Right lung (tissue), 5 donors: ENCODE results near the gene PNRC2. TPM values are rescaled to one million over a fixed set of nuclear protein-coding genes. Genes with fewer than 3 reads are reported as not detected.
"Not testable (repeated sequence)": the region's sequence is repeated elsewhere in the genome, so short reads cannot be mapped to it uniquely, and the experiment has no call there.

Experiments used
- DNase-seq, 2 donors: peaks; one replicate each; pipeline ENCODE4 v3.0.0-alpha.2; 2013
- polyA plus RNA-seq, 5 donors: library from polyadenylated mRNA; unstranded; fragments of 120-200 nt; gene quantifications; one replicate each; pipeline versions ENCODE4 v1.2.1 to v1.2.3, GENCODE V29; 2013; ENCODE audit warnings: inconsistent platforms in 1 of 5, low replicate concordance in 1 of 5; ENCODE audit not compliant: insufficient read length in 5 of 5, insufficient read depth in 1 of 5

PNRC2 gene
- polyA plus RNA-seq, 5 donors, result 209 to 306 (median 252) TPM

- peak in 1 of 2 donors; percentile 15 for DNase-seq
Measured at GRCh38 chr1:23930861-23931490, 28.7 kb upstream of the PNRC2 start.

- DNase-seq, result no peak
Measured at GRCh38 chr1:23931491-23931880, 28.1 kb upstream of the PNRC2 start.

GRCh38 chr1:23936481-23937176 is 23.0 kb upstream of the PNRC2 start:
- no peak for DNase-seq

DNA sequence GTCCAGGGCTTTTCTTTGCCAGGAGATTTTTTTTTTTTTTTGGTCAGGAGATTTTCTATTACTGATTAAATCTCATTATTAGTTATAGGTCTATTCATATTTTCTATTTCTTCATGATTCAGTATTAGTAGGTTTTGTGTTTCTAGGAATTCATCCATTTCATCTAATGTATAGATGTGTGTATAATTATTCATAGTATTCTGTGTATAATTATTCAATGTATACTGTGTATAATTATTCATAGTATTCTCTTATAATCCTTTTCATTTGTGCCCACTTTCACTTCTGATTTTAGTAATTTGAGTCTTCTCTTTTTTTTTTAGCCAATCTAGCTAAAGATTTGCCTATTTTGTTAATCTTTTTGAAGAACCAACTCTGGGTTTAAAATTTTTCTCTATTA is 12.3 kb upstream of the PNRC2 start:
- DNase-seq, result no peak

GRCh38 chr1:23953020-23953419 is 6.6 kb upstream of the PNRC2 start:
- DNase-seq, result no peak

DNA sequence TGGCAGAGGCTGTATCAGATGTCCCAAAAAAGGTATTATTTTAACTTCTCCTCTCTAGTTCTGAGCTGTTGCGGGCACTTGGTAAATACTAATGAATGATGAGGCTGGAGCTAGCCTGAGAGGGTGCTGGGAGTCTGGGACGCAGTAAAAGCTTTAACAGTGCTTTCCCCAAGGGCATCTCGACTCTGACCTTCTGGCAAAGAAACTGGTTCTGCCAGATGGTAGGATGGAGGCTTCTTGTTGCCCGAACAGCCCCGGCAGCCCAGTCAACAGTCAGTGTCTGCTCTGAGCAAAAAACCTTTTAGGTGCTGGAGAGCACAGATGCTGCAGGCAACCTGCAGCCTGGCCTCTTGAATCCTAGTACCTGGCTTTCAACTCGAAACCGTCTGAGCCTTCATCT is 2.5 kb upstream of the PNRC2 start:
- DNase-seq, result no peak

DNA sequence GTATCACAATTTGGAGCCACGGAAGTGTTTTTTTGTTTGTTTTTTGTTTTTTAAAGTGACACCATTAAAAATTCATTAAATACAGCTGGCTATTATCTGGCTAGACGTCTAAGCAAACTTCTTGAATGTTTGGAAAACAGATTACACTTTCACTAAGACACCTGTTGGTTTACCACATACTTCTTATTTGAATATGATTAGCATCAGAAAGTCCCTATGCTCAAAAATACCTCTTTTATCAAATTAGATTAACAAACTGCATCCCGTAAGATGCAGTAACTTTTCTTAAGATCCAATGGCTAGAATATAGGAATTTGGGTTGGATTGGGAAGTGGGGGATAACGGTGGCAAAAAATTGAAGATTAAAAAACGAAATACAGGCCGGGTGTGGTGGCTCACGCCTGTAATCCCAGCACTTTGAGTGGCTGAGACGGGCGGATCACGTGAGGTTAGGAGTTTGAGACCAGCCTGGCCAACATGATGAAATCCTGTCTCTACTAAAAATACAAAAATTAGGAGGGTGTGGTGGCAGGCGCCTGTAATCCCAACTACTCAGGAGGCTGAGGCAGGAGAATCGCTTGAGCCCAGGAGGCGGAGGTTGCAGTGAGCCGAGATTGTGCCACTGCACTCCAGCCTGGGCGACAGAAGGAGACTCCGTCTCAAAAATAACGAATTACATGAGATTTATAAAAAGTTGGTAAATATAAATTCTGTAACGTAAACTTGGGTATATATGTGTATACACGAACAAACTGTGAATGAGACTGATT is 1.4 kb upstream of the PNRC2 start:
- DNase-seq, result not testable (repeated sequence)

- peak; percentile 88 to 90 for DNase-seq
Measured at GRCh38 chr1:23958810-23959460, 693 bp upstream of the PNRC2 start.

DNA sequence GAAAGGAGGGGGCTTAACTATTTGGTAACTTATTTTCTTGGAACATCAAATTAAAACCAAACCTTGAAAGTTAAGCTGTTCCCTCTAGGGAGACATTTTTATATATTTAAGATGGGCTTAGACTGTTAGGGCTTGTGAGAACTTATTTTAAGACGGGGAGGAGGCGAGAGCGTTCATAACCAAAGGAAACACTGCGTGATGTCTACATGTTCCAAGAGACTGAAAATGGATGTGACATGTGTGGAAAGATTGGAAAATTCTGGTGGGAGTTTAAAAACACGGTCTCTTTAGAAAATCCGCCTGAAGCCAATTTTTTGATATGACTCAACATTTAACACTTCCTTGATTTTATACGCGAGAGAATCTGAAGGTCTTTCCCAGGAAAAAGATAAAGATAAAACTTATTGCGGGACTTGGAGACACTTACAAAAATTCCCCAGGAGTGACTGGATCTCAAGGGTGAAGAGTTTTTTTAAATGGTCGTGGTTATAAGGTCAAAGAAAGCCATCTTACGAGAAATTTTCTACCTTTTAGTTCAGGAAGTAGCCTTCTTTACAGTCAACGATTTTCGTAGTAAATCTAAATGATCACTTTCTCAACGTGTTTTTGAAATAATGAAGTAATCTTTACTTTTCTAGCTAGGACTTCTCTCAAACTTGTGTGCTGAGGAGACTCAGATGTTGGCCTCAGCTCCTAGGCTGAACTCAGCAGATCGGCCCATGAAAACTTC is 828 bp downstream of the PNRC2 start:
- no peak for DNase-seq

- no peak for DNase-seq
Measured at GRCh38 chr1:23963617-23964234, 4.1 kb downstream of the PNRC2 start.

- no peak for DNase-seq
Measured at GRCh38 chr1:23964235-23964668, 4.6 kb downstream of the PNRC2 start.

- peak; percentile 71 to 88 for DNase-seq
Measured at GRCh38 chr1:23964790-23965740, 5.4 kb downstream of the PNRC2 start.

- no peak for DNase-seq
Measured at GRCh38 chr1:23966973-23967493, 7.4 kb downstream of the PNRC2 start.

GRCh38 chr1:23967871-23968270 is 8.2 kb downstream of the PNRC2 start:
- no peak for DNase-seq

- DNase-seq, result no peak
Measured at GRCh38 chr1:23977187-23977853, 17.7 kb downstream of the PNRC2 start.

GRCh38 chr1:23977854-23978191 is 18.2 kb downstream of the PNRC2 start:
- DNase-seq, result no peak

DNA sequence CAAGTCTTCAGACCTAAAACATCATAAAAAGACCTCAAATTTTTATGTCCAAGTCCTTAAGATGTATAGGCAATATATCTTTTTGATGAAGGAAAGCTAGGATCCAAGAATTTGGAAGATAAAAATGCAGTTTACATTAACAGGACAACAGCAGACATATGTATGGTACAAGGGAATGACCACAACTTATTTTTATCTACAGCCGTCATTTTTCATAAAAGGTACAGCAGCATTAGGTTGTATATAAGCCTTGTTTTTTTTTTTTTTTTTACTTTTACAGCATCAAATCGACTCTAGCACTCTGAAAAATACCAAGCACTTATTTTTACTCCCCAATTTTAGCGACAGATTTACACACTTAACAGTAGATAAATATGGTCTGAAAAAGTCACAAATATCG is 19.2 kb downstream of the PNRC2 start:
- DNase-seq, result no peak

- DNase-seq, result no peak
Measured at GRCh38 chr1:23979387-23979880, 19.8 kb downstream of the PNRC2 start.
